ENCODE measurements around the gene LHFPL3.

Gene LHFPL3

GRCh38 chr7:104642560-104642959 is 314.2 kb downstream of the LHFPL3 start:
- no peak overlapping the region for H3K27ac ChIP-seq (ENCODE audit: low read length)
- no peaks in the 10 kb centered on the region for H3K36me3 ChIP-seq (ENCODE audit: insufficient read depth, low read length)
- DNase-seq: no peak

GRCh38 chr7:104643587-104644217 is 315.3 kb downstream of the LHFPL3 start:
- DNase-seq: peak; percentile 6

More at GRCh38 chr7:104642560-104642959, 314.2 kb downstream of the LHFPL3 start:
- ATAC-seq (ENCODE audit: insufficient read depth, low read depth): no peak
- H2AFZ ChIP-seq (ENCODE audit: low read depth, low read length): no peak overlapping the region
- no peak overlapping the region for H3K4me3 ChIP-seq (ENCODE audit: low read depth in 1 of 2, low read length in 2 of 2)
- TF ChIP-seq CTCF (IDR thresholded peaks at IDR 0.05; ENCODE audit: borderline replicate concordance, extremely low read depth, low read length, poor library complexity, severe bottlenecking) (no peak), EZH2 (IDR thresholded peaks at IDR 0.05; ENCODE audit: borderline replicate concordance, low read depth, low read length, severe bottlenecking) (no peak)
- no peaks in the 10 kb centered on the region for H3K4me1 ChIP-seq (ENCODE audit: insufficient read depth, low read length)
- no peak overlapping the region for H3K4me2 ChIP-seq (ENCODE audit: insufficient read depth, low read length)
- peaks cover 3% of the 10 kb centered on the region for H3K27me3 ChIP-seq (ENCODE audit: insufficient read depth, low read length, poor library complexity)
- H3K79me2 ChIP-seq (ENCODE audit: insufficient read depth, low read length): no peaks in the 10 kb centered on the region
- H3K9ac ChIP-seq (ENCODE audit: low read depth, low read length): no peak overlapping the region
- no peaks in the 10 kb centered on the region for H3K9me3 ChIP-seq (ENCODE audit: insufficient read depth, low read length, severe bottlenecking)
- no peaks in the 10 kb centered on the region for H4K20me1 ChIP-seq (ENCODE audit: insufficient read depth, low read length)

GRCh38 chr7:104650991-104651640 is 322.7 kb downstream of the LHFPL3 start:
- H3K9ac ChIP-seq (ENCODE audit: low read depth, low read length): no peak overlapping the region
- no peaks in the 10 kb centered on the region for H4K20me1 ChIP-seq (ENCODE audit: insufficient read depth, low read length)
- no peak overlapping the region for H2AFZ ChIP-seq (ENCODE audit: low read depth, low read length)
- no peak for DNase-seq
- H3K4me1 ChIP-seq (ENCODE audit: insufficient read depth, low read length): no peaks in the 10 kb centered on the region
- ATAC-seq (ENCODE audit: insufficient read depth, low read depth): no peak
- H3K27me3 ChIP-seq (ENCODE audit: insufficient read depth, low read length, poor library complexity): peaks cover 5% of the 10 kb centered on the region
- no peaks in the 10 kb centered on the region for H3K79me2 ChIP-seq (ENCODE audit: insufficient read depth, low read length)
- no peak overlapping the region for H3K27ac ChIP-seq (ENCODE audit: low read length)
- H3K4me2 ChIP-seq (ENCODE audit: insufficient read depth, low read length): no peak overlapping the region
- no peaks in the 10 kb centered on the region for H3K9me3 ChIP-seq (ENCODE audit: insufficient read depth, low read length, severe bottlenecking)
- H3K4me3 ChIP-seq (ENCODE audit: low read depth in 1 of 2, low read length in 2 of 2): no peak overlapping the region
- TF ChIP-seq CTCF (IDR thresholded peaks at IDR 0.05; ENCODE audit: borderline replicate concordance, extremely low read depth, low read length, poor library complexity, severe bottlenecking) (no peak), EZH2 (IDR thresholded peaks at IDR 0.05; ENCODE audit: borderline replicate concordance, low read depth, low read length, severe bottlenecking) (no peak)
- H3K36me3 ChIP-seq (ENCODE audit: insufficient read depth, low read length): no peaks in the 10 kb centered on the region

More at GRCh38 chr7:104643587-104644217, 315.3 kb downstream of the LHFPL3 start:
- H3K79me2 ChIP-seq (ENCODE audit: insufficient read depth, low read length): no peaks in the 10 kb centered on the region
- ATAC-seq (ENCODE audit: insufficient read depth, low read depth): no peak
- no peak overlapping the region for H3K9ac ChIP-seq (ENCODE audit: low read depth, low read length)
- no peaks in the 10 kb centered on the region for H3K4me1 ChIP-seq (ENCODE audit: insufficient read depth, low read length)
- no peaks in the 10 kb centered on the region for H3K9me3 ChIP-seq (ENCODE audit: insufficient read depth, low read length, severe bottlenecking)
- H3K4me3 ChIP-seq (ENCODE audit: low read depth in 1 of 2, low read length in 2 of 2): no peak overlapping the region
- no peak for TF ChIP-seq EZH2 (IDR thresholded peaks at IDR 0.05; ENCODE audit: borderline replicate concordance, low read depth, low read length, severe bottlenecking)
- peak; percentile 64 for TF ChIP-seq CTCF (IDR thresholded peaks at IDR 0.05; ENCODE audit: borderline replicate concordance, extremely low read depth, low read length, poor library complexity, severe bottlenecking)
- no peaks in the 10 kb centered on the region for H4K20me1 ChIP-seq (ENCODE audit: insufficient read depth, low read length)
- peaks cover 3% of the 10 kb centered on the region for H3K27me3 ChIP-seq (ENCODE audit: insufficient read depth, low read length, poor library complexity)
- H3K4me2 ChIP-seq (ENCODE audit: insufficient read depth, low read length): no peak overlapping the region
- H3K27ac ChIP-seq (ENCODE audit: low read length): no peak overlapping the region
- no peak overlapping the region for H2AFZ ChIP-seq (ENCODE audit: low read depth, low read length)
- H3K36me3 ChIP-seq (ENCODE audit: insufficient read depth, low read length): no peaks in the 10 kb centered on the region
